ENCODE data around the gene UBQLN4.

UBQLN4 gene

GRCh38 chr1:156095906-156096508, 42.4 kb upstream of the UBQLN4 start:
- Histone ChIP-seq H3K9me3 (ENCODE audit: control insufficient read depth, low read length) (no peaks in the 10 kb centered on the region), H3K36me3 (ENCODE audit: control insufficient read depth, insufficient read depth, low read length) (no peaks in the 10 kb centered on the region), H3K4me3 (ENCODE audit: insufficient read depth, low read depth, low read length, poor library complexity, severe bottlenecking) (no peak overlapping the region), H3K27ac (ENCODE audit: insufficient read depth, low read length, poor library complexity, severe bottlenecking) (peak overlapping the region; percentile 90), H3K27me3 (replicated peaks; ENCODE audit: control insufficient read depth, insufficient read depth, low read length, poor library complexity, severe bottlenecking) (no peaks in the 10 kb centered on the region), H3K4me1 (ENCODE audit: control insufficient read depth, insufficient read depth, low read length, poor library complexity, severe bottlenecking) (peaks cover 26% of the 10 kb centered on the region)
- no peak for DNase-seq

DNA sequence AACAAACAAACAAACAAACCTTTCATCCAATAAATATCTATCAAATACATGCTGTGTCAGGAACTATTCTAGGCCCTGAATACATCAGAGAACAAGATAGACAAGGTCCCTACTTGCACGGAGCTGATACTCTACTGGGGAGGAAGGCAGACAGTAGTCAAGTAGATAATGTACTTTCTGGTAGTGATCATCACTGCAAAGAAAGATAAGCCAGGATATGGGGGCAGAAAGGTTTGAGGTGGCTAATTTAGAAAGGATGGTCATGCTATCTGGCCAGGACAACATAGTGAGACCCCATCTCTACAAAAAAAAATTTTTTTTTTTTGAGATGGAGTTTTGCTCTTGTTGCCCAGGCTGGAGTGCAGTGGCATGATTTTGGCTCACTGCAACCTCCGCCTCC, 38.0 kb upstream of the UBQLN4 start:
- H3K4me3 ChIP-seq (ENCODE audit: insufficient read depth, low read depth, low read length, poor library complexity, severe bottlenecking): no peak overlapping the region
- H3K36me3 ChIP-seq (ENCODE audit: control insufficient read depth, insufficient read depth, low read length): no peaks in the 10 kb centered on the region
- no peak for DNase-seq
- H3K9me3 ChIP-seq (ENCODE audit: control insufficient read depth, low read length): no peaks in the 10 kb centered on the region
- peaks cover 4% of the 10 kb centered on the region for H3K27me3 ChIP-seq (replicated peaks; ENCODE audit: control insufficient read depth, insufficient read depth, low read length, poor library complexity, severe bottlenecking)
- no peak overlapping the region for H3K27ac ChIP-seq (ENCODE audit: insufficient read depth, low read length, poor library complexity, severe bottlenecking)
- H3K4me1 ChIP-seq (ENCODE audit: control insufficient read depth, insufficient read depth, low read length, poor library complexity, severe bottlenecking): peaks cover 10% of the 10 kb centered on the region

DNA sequence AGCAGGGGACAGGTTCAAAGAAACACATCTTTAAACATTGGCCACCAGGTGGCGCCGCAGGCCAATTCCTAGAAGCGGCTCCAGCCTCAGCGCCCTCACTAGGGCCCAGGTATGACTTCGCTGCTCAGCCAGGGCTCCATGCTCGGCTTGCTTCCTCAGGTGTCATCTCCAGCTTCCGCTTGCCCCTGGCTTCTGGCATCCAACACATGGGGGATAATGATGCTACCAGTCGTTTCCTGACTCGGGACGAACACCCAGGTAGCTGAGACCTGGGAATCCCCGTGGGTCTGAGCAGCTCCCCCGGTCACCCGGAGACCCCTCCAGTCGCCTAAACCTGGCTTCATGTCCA, 37.2 kb upstream of the UBQLN4 start:
- DNase-seq: peak; percentile 73 to 86 (median 79)
- Histone ChIP-seq H3K27ac (ENCODE audit: insufficient read depth, low read length, poor library complexity, severe bottlenecking) (no peak overlapping the region), H3K36me3 (ENCODE audit: control insufficient read depth, insufficient read depth, low read length) (no peaks in the 10 kb centered on the region)

GRCh38 chr1:156090138-156090839, 36.7 kb upstream of the UBQLN4 start:
- Histone ChIP-seq H3K4me1 (ENCODE audit: control insufficient read depth, insufficient read depth, low read length, poor library complexity, severe bottlenecking) (no peaks in the 10 kb centered on the region), H3K27me3 (replicated peaks; ENCODE audit: control insufficient read depth, insufficient read depth, low read length, poor library complexity, severe bottlenecking) (peaks cover 4% of the 10 kb centered on the region), H3K36me3 (ENCODE audit: control insufficient read depth, insufficient read depth, low read length) (no peaks in the 10 kb centered on the region), H3K27ac (ENCODE audit: insufficient read depth, low read length, poor library complexity, severe bottlenecking) (no peak overlapping the region), H3K4me3 (ENCODE audit: insufficient read depth, low read depth, low read length, poor library complexity, severe bottlenecking) (no peak overlapping the region), H3K9me3 (ENCODE audit: control insufficient read depth, low read length) (no peaks in the 10 kb centered on the region)
- no peak for DNase-seq

More for the DNA sequence above, 37.2 kb upstream of the UBQLN4 start:
- Histone ChIP-seq H3K27me3 (replicated peaks; ENCODE audit: control insufficient read depth, insufficient read depth, low read length, poor library complexity, severe bottlenecking) (peaks cover 4% of the 10 kb centered on the region), H3K9me3 (ENCODE audit: control insufficient read depth, low read length) (no peaks in the 10 kb centered on the region), H3K4me3 (ENCODE audit: insufficient read depth, low read depth, low read length, poor library complexity, severe bottlenecking) (no peak overlapping the region), H3K4me1 (ENCODE audit: control insufficient read depth, insufficient read depth, low read length, poor library complexity, severe bottlenecking) (peaks cover 2% of the 10 kb centered on the region)

- Histone ChIP-seq H3K36me3 (ENCODE audit: control insufficient read depth, insufficient read depth, low read length) (no peaks in the 10 kb centered on the region), H3K27ac (ENCODE audit: insufficient read depth, low read length, poor library complexity, severe bottlenecking) (no peak overlapping the region), H3K27me3 (replicated peaks; ENCODE audit: control insufficient read depth, insufficient read depth, low read length, poor library complexity, severe bottlenecking) (peaks cover 8% of the 10 kb centered on the region), H3K4me3 (ENCODE audit: insufficient read depth, low read depth, low read length, poor library complexity, severe bottlenecking) (no peak overlapping the region), H3K4me1 (ENCODE audit: control insufficient read depth, insufficient read depth, low read length, poor library complexity, severe bottlenecking) (no peaks in the 10 kb centered on the region), H3K9me3 (ENCODE audit: control insufficient read depth, low read length) (no peaks in the 10 kb centered on the region)
- no peak for DNase-seq
Observed at GRCh38 chr1:156089704-156090103, 36.1 kb upstream of the UBQLN4 start.

DNA sequence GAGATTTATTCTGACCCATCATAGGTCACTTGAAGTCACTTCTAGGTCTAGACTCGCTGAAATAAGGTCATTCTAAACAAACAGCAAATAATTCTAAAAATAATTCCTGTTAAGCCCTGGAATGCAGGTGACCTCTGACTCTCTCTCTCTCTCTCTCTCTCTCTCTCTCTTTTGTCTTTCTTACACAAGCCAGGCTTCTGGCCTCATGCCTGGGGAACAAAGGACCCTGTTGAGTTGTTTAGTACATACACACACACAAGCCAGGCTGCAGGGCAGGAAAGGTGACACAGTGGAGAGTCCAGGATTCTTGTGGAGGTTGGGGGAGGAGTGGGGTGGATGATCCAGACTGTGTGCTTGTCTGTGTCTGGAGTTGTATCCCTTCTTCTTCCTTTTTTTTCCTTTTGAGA, 32.7 kb upstream of the UBQLN4 start:
- H3K36me3 ChIP-seq (ENCODE audit: control insufficient read depth, insufficient read depth, low read length): no peaks in the 10 kb centered on the region
- H3K9me3 ChIP-seq (ENCODE audit: control insufficient read depth, low read length): no peaks in the 10 kb centered on the region
- peaks cover 11% of the 10 kb centered on the region for H3K4me1 ChIP-seq (ENCODE audit: control insufficient read depth, insufficient read depth, low read length, poor library complexity, severe bottlenecking)
- no peak overlapping the region for H3K4me3 ChIP-seq (ENCODE audit: insufficient read depth, low read depth, low read length, poor library complexity, severe bottlenecking)
- peaks cover 8% of the 10 kb centered on the region for H3K27me3 ChIP-seq (replicated peaks; ENCODE audit: control insufficient read depth, insufficient read depth, low read length, poor library complexity, severe bottlenecking)
- no peak overlapping the region for H3K27ac ChIP-seq (ENCODE audit: insufficient read depth, low read length, poor library complexity, severe bottlenecking)
- no peak for DNase-seq

DNA sequence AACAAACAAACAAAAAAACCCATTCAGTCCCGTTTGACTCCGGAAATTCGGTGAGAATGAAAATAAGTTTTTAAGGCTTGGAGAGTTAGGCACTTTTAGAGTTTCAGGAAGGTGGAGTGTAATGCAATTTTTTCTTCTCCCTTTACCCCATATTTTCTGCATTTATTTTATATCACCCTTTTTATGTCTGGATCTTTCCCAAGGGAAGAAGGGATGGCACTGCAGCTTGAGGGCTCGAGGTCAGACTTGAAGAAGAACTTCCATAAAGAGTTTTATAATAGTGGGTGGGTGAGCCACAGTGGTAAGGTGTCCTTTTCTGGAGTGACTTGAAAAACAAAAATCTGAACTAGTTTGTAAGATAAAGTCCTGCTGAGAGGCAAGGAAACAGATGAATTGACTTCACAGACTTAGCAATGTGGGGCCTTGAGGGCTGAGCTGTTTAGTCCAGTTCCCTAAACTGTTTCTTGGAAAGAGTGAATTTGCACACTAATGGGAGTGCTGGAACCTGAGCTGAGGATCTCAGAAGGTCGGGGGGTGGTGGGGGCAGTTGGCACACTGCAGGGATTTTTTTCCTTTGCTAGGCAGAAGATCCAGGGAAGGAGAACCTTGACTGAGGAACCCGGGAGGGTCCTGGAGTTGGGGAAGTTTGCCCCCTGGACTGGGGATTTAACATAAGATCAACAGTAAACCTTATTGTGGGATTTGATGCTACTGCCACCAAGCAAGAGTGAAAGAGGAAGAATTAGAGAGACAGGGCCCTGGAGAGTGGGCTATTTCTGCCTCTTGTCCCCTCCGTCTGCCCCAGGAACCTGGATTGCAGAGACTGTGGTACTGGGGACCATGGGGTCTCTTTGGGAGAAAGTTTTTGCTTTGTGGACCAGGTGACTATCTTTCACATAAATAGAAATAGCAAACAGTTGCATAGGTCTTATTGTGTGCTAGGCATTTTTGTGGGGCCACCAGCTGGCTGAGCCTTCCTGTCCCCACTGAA, 30.5 kb upstream of the UBQLN4 start:
- Histone ChIP-seq H3K36me3 (ENCODE audit: control insufficient read depth, insufficient read depth, low read length) (no peaks in the 10 kb centered on the region), H3K27me3 (replicated peaks; ENCODE audit: control insufficient read depth, insufficient read depth, low read length, poor library complexity, severe bottlenecking) (peaks cover 8% of the 10 kb centered on the region), H3K27ac (ENCODE audit: insufficient read depth, low read length, poor library complexity, severe bottlenecking) (no peak overlapping the region), H3K9me3 (ENCODE audit: control insufficient read depth, low read length) (no peaks in the 10 kb centered on the region), H3K4me3 (ENCODE audit: insufficient read depth, low read depth, low read length, poor library complexity, severe bottlenecking) (no peak overlapping the region), H3K4me1 (ENCODE audit: control insufficient read depth, insufficient read depth, low read length, poor library complexity, severe bottlenecking) (peaks cover 11% of the 10 kb centered on the region)
- no peak for DNase-seq

- H3K4me3 ChIP-seq (ENCODE audit: insufficient read depth, low read depth, low read length, poor library complexity, severe bottlenecking): peak within 1 kb of the TSS; percentile 95
- H3K27me3 ChIP-seq (replicated peaks; ENCODE audit: control insufficient read depth, insufficient read depth, low read length, poor library complexity, severe bottlenecking): peaks cover 6% of the 10 kb centered on the region
- DNase-seq: peak; percentile 17 to 41 (median 38)
- H3K4me1 ChIP-seq (ENCODE audit: control insufficient read depth, insufficient read depth, low read length, poor library complexity, severe bottlenecking): peaks cover 11% of the 10 kb centered on the region
- no peaks in the 10 kb centered on the region for H3K9me3 ChIP-seq (ENCODE audit: control insufficient read depth, low read length)
- H3K36me3 ChIP-seq (ENCODE audit: control insufficient read depth, insufficient read depth, low read length): no peaks in the 10 kb centered on the region
- no peak within 1 kb of the TSS for H3K27ac ChIP-seq (ENCODE audit: insufficient read depth, low read length, poor library complexity, severe bottlenecking)
Observed at GRCh38 chr1:156082309-156083091, 28.9 kb upstream of the UBQLN4 start, which contains the start of gene MEX3A. MEX3A (minus strand) TSS chr1:156082465; CDS start chr1:156081998, 467 bp downstream.

DNA sequence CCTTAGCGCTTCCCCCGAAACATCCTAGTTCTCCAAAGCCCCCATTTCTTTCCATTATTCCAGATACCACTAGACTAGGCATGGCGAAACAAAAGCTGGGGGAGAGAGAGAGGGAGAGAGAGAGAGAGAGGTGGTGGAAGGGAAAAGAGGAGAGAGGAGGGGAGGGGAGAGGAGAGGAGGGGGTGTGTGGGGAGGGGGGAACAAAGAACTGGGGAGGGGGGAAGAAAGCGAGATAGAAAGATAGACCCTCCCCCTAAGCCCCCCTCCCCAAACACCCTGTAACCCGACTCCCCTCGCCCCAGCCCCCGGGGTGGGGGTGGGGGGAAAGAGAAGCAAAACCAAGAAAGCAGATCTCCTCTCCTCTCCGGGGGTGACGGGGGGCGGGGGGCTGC, 28.3 kb upstream of the UBQLN4 start:
- Histone ChIP-seq H3K9me3 (ENCODE audit: control insufficient read depth, low read length) (no peaks in the 10 kb centered on the region), H3K4me1 (ENCODE audit: control insufficient read depth, insufficient read depth, low read length, poor library complexity, severe bottlenecking) (peaks cover 11% of the 10 kb centered on the region), H3K36me3 (ENCODE audit: control insufficient read depth, insufficient read depth, low read length) (no peaks in the 10 kb centered on the region), H3K27me3 (replicated peaks; ENCODE audit: control insufficient read depth, insufficient read depth, low read length, poor library complexity, severe bottlenecking) (peaks cover 4% of the 10 kb centered on the region), H3K4me3 (ENCODE audit: insufficient read depth, low read depth, low read length, poor library complexity, severe bottlenecking) (peak overlapping the region; percentile 95), H3K27ac (ENCODE audit: insufficient read depth, low read length, poor library complexity, severe bottlenecking) (no peak overlapping the region)
- DNase-seq: no peak
